Hepatocyte (in vitro differentiated cells): ENCODE results near the gene SULT1A3. TPM values are rescaled to one million over a fixed set of nuclear protein-coding genes. Genes with fewer than 3 reads are reported as not detected.
"Not testable (repeated sequence)": the region's sequence is repeated elsewhere in the genome, so short reads cannot be mapped to it uniquely, and the experiment has no call there.

Experiments
- DNase-seq: peaks from one replicate; pipeline ENCODE4 v3.0.0-alpha.2; 2016; ENCODE audit warnings: low spot score
- H2AFZ ChIP-seq: fragments of 200-600 bp; sonication (generic); 2 replicates; pipeline ENCODE4 v1.6.0; 2016; ENCODE audit warnings: antibody characterized with exemption, mild to moderate bottlenecking
- H3K27ac ChIP-seq: fragments of 200-600 bp; sonication (generic); 2 replicates; pipeline ENCODE4 v1.5.1; 2016; ENCODE audit warnings: mild to moderate bottlenecking
- H3K27me3 ChIP-seq: fragments of 200-600 bp; sonication (generic); 2 replicates; pipeline ENCODE4 v1.6.1; 2016
- H3K36me3 ChIP-seq: fragments of 200-600 bp; sonication (generic); replicated peaks from 2 replicates; pipeline ENCODE4 v1.5.1; 2016; ENCODE audit warnings: low read depth; ENCODE audit not compliant: insufficient read depth
- H3K4me1 ChIP-seq: fragments of 200-600 bp; sonication (generic); 2 replicates; pipeline ENCODE4 v1.5.1; 2016; ENCODE audit warnings: mild to moderate bottlenecking, moderate library complexity; ENCODE audit not compliant: insufficient read depth
- H3K4me2 ChIP-seq: fragments of 200-600 bp; sonication (generic); 2 replicates; pipeline ENCODE4 v1.6.0; 2016
- H3K4me3 ChIP-seq: fragments of 200-600 bp; sonication (generic); 2 replicates; pipeline ENCODE4 v1.5.1; 2016; ENCODE audit warnings: mild to moderate bottlenecking
- H3K79me2 ChIP-seq: fragments of 200-600 bp; sonication (generic); 2 replicates; pipeline ENCODE4 v1.6.0; 2017; ENCODE audit warnings: mild to moderate bottlenecking
- H3K9me2 ChIP-seq: fragments of 200-600 bp; sonication (generic); replicated peaks from 2 replicates; pipeline ENCODE4 v1.6.0; 2017; ENCODE audit warnings: mild to moderate bottlenecking; ENCODE audit not compliant: insufficient read depth
- H3K9me3 ChIP-seq: fragments of 200-600 bp; sonication (generic); 2 replicates; pipeline ENCODE4 v1.5.1; 2016; ENCODE audit warnings: low read depth, mild to moderate bottlenecking
- H4K20me1 ChIP-seq: fragments of 200-600 bp; sonication (generic); 2 replicates; pipeline ENCODE4 v1.6.0; 2016; ENCODE audit warnings: mild to moderate bottlenecking; ENCODE audit not compliant: insufficient read depth, poor library complexity, severe bottlenecking
- CTCF ChIP-seq: fragments of 200-600 bp; sonication (generic); IDR thresholded peaks from 2 replicates; pipeline ENCODE4 v1.5.1; 2016; ENCODE audit warnings: antibody characterized with exemption, mild to moderate bottlenecking; ENCODE audit not compliant: poor library complexity
- EZH2 ChIP-seq: fragments of 200-600 bp; sonication (generic); IDR thresholded peaks from 2 replicates; pipeline ENCODE4 v1.6.1; 2016; ENCODE audit warnings: antibody characterized with exemption, mild to moderate bottlenecking, borderline replicate concordance
- EZH2phosphoT487 ChIP-seq: fragments of 200-600 bp; sonication (generic); IDR thresholded peaks from one replicate; pipeline ENCODE4 v1.6.1; 2018; ENCODE audit warnings: antibody characterized with exemption, mild to moderate bottlenecking, low read depth, moderate library complexity; ENCODE audit not compliant: unreplicated experiment, severe bottlenecking
- WGBS: methylation state at CpG from one replicate; pipeline ENCODE4 v1.1.6; 2016; ENCODE audit warnings: low lambda C conversion rate; ENCODE audit errors: missing lambda C conversion rate; 5-methylcytosine and 5-hydroxymethylcytosine counted together
- polyA plus RNA-seq: library from polyadenylated mRNA; unstranded; fragments of >200 nt; fragmentation: Nextera tagmentation; extraction: Ambion mirVana; gene quantifications from 2 replicates; pipeline ENCODE4 v1.2.1, GENCODE V29; 2016
- total RNA-seq: library from RNA; depleted of rRNA; stranded (reverse); fragments of >200 nt; gene quantifications from 2 replicates; pipeline ENCODE4 v1.2.3, GENCODE V29; 2014

SULT1A3 gene
- total and polyA plus RNA-seq, 2 experiments from 2014 or later, result 8.1 to 23.1 TPM

- Histone ChIP-seq H3K4me3 (no peak overlapping the region), H3K36me3 (no peaks in the 10 kb centered on the region), H3K9me2 (no peaks in the 10 kb centered on the region), H3K27me3 (no peaks in the 10 kb centered on the region), H3K27ac (no peak overlapping the region), H3K4me1 (no peaks in the 10 kb centered on the region), H4K20me1 (no peaks in the 10 kb centered on the region), H3K79me2 (no peaks in the 10 kb centered on the region), H3K9me3 (no peaks in the 10 kb centered on the region), H3K4me2 (no peak overlapping the region), H2AFZ (no peak overlapping the region)
- no peak for DNase-seq
- TF ChIP-seq CTCF, result no peak
- no peak for TF ChIP-seq EZH2phosphoT487
- no peak for TF ChIP-seq EZH2
- 92% methylated on average over 1 of the region's 1 CpG for WGBS
These were observed 41.8 kb upstream of the SULT1A3 start for GRCh38 chr16:30157214-30157613.

GRCh38 chr16:30163538-30163937, 35.5 kb upstream of the SULT1A3 start:
- no peak for TF ChIP-seq EZH2
- TF ChIP-seq EZH2phosphoT487, result no peak
- TF ChIP-seq CTCF, result no peak
- Histone ChIP-seq H3K79me2 (no peaks in the 10 kb centered on the region), H3K9me2 (no peaks in the 10 kb centered on the region), H3K4me1 (no peaks in the 10 kb centered on the region), H3K36me3 (no peaks in the 10 kb centered on the region), H3K27ac (no peak overlapping the region), H3K9me3 (no peaks in the 10 kb centered on the region), H3K4me2 (no peak overlapping the region), H2AFZ (no peak overlapping the region), H3K4me3 (no peak overlapping the region), H3K27me3 (no peaks in the 10 kb centered on the region), H4K20me1 (no peaks in the 10 kb centered on the region)
- WGBS, result 73% methylated on average over 3 of the region's 3 CpGs
- DNase-seq, result no peak

- H2AFZ ChIP-seq, result no peak overlapping the region
- no peaks in the 10 kb centered on the region for H3K9me2 ChIP-seq
- H3K27ac ChIP-seq, result no peak overlapping the region
- 89% methylated on average over 11 of the region's 11 CpGs for WGBS
- no peak overlapping the region for H3K4me3 ChIP-seq
- DNase-seq, result no peak
- H3K9me3 ChIP-seq, result no peaks in the 10 kb centered on the region
- H3K27me3 ChIP-seq, result no peaks in the 10 kb centered on the region
- TF ChIP-seq CTCF, result no peak
- no peak for TF ChIP-seq EZH2phosphoT487
- no peak for TF ChIP-seq EZH2
- H3K36me3 ChIP-seq, result no peaks in the 10 kb centered on the region
- H3K79me2 ChIP-seq, result no peaks in the 10 kb centered on the region
- H4K20me1 ChIP-seq, result no peaks in the 10 kb centered on the region
- no peak overlapping the region for H3K4me2 ChIP-seq
- H3K4me1 ChIP-seq, result no peaks in the 10 kb centered on the region
These were observed 32.7 kb upstream of the SULT1A3 start for GRCh38 chr16:30166202-30166902.

GRCh38 chr16:30168746-30169145, 30.3 kb upstream of the SULT1A3 start:
- not testable (repeated sequence) for H3K79me2 ChIP-seq, H3K4me3 ChIP-seq, H3K9me2 ChIP-seq, H4K20me1 ChIP-seq, H3K36me3 ChIP-seq, DNase-seq, H3K27ac ChIP-seq, H3K4me1 ChIP-seq, H3K9me3 ChIP-seq, H3K27me3 ChIP-seq, H3K4me2 ChIP-seq, H2AFZ ChIP-seq
- no CpG with 5 or more reads among the region's 29 CpGs for WGBS

GRCh38 chr16:30169416-30169815, 29.6 kb upstream of the SULT1A3 start:
- not testable (repeated sequence) for H3K9me2 ChIP-seq, H3K4me3 ChIP-seq, H3K27ac ChIP-seq, H3K79me2 ChIP-seq, H3K27me3 ChIP-seq, H2AFZ ChIP-seq, H3K9me3 ChIP-seq, DNase-seq, H3K4me1 ChIP-seq, H3K4me2 ChIP-seq, H3K36me3 ChIP-seq, H4K20me1 ChIP-seq
- WGBS, result no CpG with 5 or more reads among the region's 38 CpGs

GRCh38 chr16:30170145-30170544, 28.9 kb upstream of the SULT1A3 start:
- H3K79me2 ChIP-seq, H3K27me3 ChIP-seq, H3K4me1 ChIP-seq, H3K27ac ChIP-seq, H3K4me2 ChIP-seq, H2AFZ ChIP-seq, H3K9me3 ChIP-seq, H3K4me3 ChIP-seq, DNase-seq, H3K9me2 ChIP-seq, H3K36me3 ChIP-seq, H4K20me1 ChIP-seq: not testable (repeated sequence)
- WGBS, result no CpG with 5 or more reads among the region's 31 CpGs
